Sigmoid colon (tissue), 7 donors: ENCODE measurements around the gene FAM168A. TPM values are rescaled to one million over a fixed set of nuclear protein-coding genes. Genes with fewer than 3 reads are reported as not detected.

Source experiments
- DNase-seq: peaks from one replicate; pipeline ENCODE4 v3.0.0-alpha.2; 2019
- H3K27ac ChIP-seq, 4 donors: fragments of 200-600 bp; sonication (generic); one replicate each; pipeline ENCODE4 v1.5.1; 2016 to 2019; ENCODE audit warnings: mild to moderate bottlenecking in 1 of 4
- H3K27me3 ChIP-seq, 3 donors: fragments of 200-600 bp; sonication (generic); one replicate each; pipeline ENCODE4 v1.5.1; 2019; ENCODE audit warnings: mild to moderate bottlenecking in 1 of 3
- H3K36me3 ChIP-seq, 4 donors: fragments of 200-600 bp; sonication (generic); one replicate each; pipeline ENCODE4 v1.5.1; 2016 to 2019
- H3K4me1 ChIP-seq, 4 donors: fragments of 200-600 bp; sonication (generic); one replicate each; pipeline ENCODE4 v1.5.1; 2017 to 2019
- H3K4me3 ChIP-seq, 4 donors: fragments of 200-600 bp; sonication (generic); one replicate each; pipeline ENCODE4 v1.5.1; 2017 to 2019; ENCODE audit warnings: mild to moderate bottlenecking in 2 of 4, moderate library complexity in 1 of 4
- H3K9me3 ChIP-seq, 4 donors: fragments of 200-600 bp in 3 of 4; sonication (generic) in 3 of 4; one replicate each; pipeline versions ENCODE4 v1.5.1 to v1.6.1; 2013 to 2019
- EP300 ChIP-seq, 4 donors: sonication (generic); formaldehyde crosslinking; IDR thresholded peaks; one replicate each; pipeline ENCODE4 v1.6.1; 2017; ENCODE audit warnings: antibody characterized with exemption in 4 of 4
- POLR2A ChIP-seq, 2 donors: fragments of 450-650 bp; IDR thresholded peaks; one replicate each; pipeline ENCODE4 v1.6.1; 2016; ENCODE audit warnings: antibody characterized with exemption in 2 of 2, mild to moderate bottlenecking in 2 of 2, moderate library complexity in 2 of 2
- POLR2AphosphoS5 ChIP-seq, 4 donors: sonication (generic); formaldehyde crosslinking; IDR thresholded peaks; one replicate each; pipeline ENCODE4 v1.6.1; 2017; ENCODE audit warnings: antibody characterized with exemption in 4 of 4
- WGBS, 2 donors: extraction: QIAGEN DNeasy Blood & Tissue Kit; methylation state at CpG; one replicate each; pipeline ENCODE4 v1.1.7; 2013; 5-methylcytosine and 5-hydroxymethylcytosine counted together
- intact Hi-C: fragments of 100-400 bp; cut with DNase I; formaldehyde crosslinking; loops from one replicate; pipeline ENCODE4 v1.15.1; 2023
- polyA plus RNA-seq, 3 donors: library from polyadenylated mRNA; stranded (reverse); fragments of 200-250 nt; gene quantifications; one replicate each; pipeline ENCODE4 v1.2.3, GENCODE V29; 2013
- total RNA-seq, 4 donors: library from RNA; depleted of rRNA; stranded (reverse); fragments of >200 nt; gene quantifications; one replicate each; pipeline ENCODE4 v1.1.0, GENCODE V29; 2016
- TF ChIP-seq, protein P1 (sequence below), 4 experiments: fragments of 450-650 bp in 3 of 4; fragments of 200-600 bp in 1 of 4; IDR thresholded peaks; one replicate each; pipeline ENCODE4 v1.5.1; 2016 to 2019; ENCODE audit warnings: antibody characterized with exemption in 4 of 4, mild to moderate bottlenecking in 3 of 4, moderate library complexity in 2 of 4
- donor health status: healthy with polysubstance abuse.
- donor health status: Bipolar disorder and iron deficiency.
- donor health status: healthy.

Gene FAM168A
- total and polyA plus RNA-seq, 7 donors: 3.6 to 37.7 (median 20.7) TPM

DNA sequence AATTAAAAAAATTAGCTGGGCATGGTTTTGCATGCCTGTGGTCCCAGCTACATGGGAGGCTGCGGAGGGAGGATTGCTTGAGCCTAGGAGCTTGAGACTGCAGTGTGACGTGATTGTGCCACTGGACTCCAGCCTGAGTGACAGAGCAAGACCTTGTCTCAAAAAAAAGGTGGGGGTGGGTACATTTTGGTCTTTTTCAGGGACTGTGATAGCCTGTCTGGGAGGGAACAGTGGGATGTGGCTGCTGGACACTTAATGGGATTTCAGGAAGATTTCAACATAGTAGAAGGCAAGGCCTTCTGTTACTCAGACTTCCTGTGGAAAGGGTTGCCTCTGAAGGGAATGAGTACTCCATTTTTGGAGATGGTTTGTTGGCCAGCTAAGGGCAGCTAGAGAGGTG, 181.1 kb downstream of the FAM168A start:
- intact Hi-C loops: no loop called here
- TF ChIP-seq POLR2A (IDR thresholded peaks at IDR 0.05): no peak
- TF ChIP-seq, protein P1, sequence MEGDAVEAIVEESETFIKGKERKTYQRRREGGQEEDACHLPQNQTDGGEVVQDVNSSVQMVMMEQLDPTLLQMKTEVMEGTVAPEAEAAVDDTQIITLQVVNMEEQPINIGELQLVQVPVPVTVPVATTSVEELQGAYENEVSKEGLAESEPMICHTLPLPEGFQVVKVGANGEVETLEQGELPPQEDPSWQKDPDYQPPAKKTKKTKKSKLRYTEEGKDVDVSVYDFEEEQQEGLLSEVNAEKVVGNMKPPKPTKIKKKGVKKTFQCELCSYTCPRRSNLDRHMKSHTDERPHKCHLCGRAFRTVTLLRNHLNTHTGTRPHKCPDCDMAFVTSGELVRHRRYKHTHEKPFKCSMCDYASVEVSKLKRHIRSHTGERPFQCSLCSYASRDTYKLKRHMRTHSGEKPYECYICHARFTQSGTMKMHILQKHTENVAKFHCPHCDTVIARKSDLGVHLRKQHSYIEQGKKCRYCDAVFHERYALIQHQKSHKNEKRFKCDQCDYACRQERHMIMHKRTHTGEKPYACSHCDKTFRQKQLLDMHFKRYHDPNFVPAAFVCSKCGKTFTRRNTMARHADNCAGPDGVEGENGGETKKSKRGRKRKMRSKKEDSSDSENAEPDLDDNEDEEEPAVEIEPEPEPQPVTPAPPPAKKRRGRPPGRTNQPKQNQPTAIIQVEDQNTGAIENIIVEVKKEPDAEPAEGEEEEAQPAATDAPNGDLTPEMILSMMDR (IDR thresholded peaks at IDR 0.05): no peak
- TF ChIP-seq POLR2AphosphoS5 (IDR thresholded peaks at IDR 0.05): no peak
- TF ChIP-seq EP300 (IDR thresholded peaks at IDR 0.05): no peak
- H3K27ac ChIP-seq: no peak overlapping the region
- WGBS, 2 donors: 96 to 99% methylated on average over 2 of the region's 2 CpGs
- H3K36me3 ChIP-seq: peaks cover 0 to 14% (median 6%) of the 10 kb centered on the region in 4 donors
- DNase-seq: no peak
- H3K4me3 ChIP-seq: no peak overlapping the region
- H3K9me3 ChIP-seq: no peaks in the 10 kb centered on the region
- peaks cover 0 to 21% (median 12%) of the 10 kb centered on the region in 4 donors for H3K4me1 ChIP-seq
- H3K27me3 ChIP-seq: no peaks in the 10 kb centered on the region

DNA sequence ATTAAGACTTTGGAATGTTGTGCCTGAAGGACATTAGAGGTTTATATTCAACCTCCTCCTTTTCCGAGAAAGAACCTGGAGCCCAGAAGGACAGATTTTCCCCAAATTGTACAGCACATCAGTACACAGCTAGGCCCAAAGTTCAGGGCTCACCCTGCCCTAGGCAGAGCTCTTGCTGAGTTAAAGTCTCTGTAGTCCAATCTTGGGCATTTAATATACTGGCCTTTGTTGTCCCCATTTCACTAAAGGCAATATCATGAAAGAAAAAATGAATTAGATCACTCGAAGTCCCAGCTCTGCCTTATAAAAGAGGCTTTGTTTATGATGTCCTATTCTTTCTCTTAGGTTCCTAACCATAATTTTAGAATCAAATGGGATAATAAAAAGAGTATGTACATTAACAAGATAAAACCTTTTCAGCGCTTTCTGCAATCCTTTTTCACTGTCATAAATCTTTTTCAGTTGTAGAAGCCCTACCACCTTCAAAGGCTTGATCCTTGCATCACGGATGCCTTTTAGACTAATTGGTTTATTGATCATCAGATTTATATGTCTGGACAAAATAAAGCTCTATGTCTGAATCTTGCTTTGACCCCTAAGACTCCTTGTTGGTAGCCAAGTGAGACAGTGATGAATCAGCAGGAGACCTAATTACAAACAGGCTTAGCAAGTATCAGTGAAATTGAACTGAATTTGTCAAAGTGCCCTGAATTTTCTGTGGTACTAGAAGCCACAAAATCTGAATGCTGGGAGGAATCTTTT, 181.9 kb downstream of the FAM168A start:
- no peak for TF ChIP-seq POLR2A (IDR thresholded peaks at IDR 0.05)
- TF ChIP-seq, protein P1 (IDR thresholded peaks at IDR 0.05): no peak
- TF ChIP-seq EP300 (IDR thresholded peaks at IDR 0.05): no peak
- no peak for TF ChIP-seq POLR2AphosphoS5 (IDR thresholded peaks at IDR 0.05)
- Histone ChIP-seq H3K4me3 (no peak overlapping the region), H3K36me3 (peaks cover 0 to 14% (median 6%) of the 10 kb centered on the region in 4 donors), H3K27me3 (no peaks in the 10 kb centered on the region), H3K4me1 (peaks cover 0 to 21% (median 12%) of the 10 kb centered on the region in 4 donors), H3K27ac (peak overlapping the region in 1 of 4 donors; percentile 35), H3K9me3 (no peaks in the 10 kb centered on the region)
- intact Hi-C loops: no loop called here
- 74 to 87% methylated on average over 4 of the region's 4 CpGs for WGBS, 2 donors
- no peak for DNase-seq

- 42 to 80% methylated on average over 1 of the region's 1 CpG for WGBS, 2 donors
- TF ChIP-seq POLR2A (IDR thresholded peaks at IDR 0.05): no peak
- no peak for TF ChIP-seq POLR2AphosphoS5 (IDR thresholded peaks at IDR 0.05)
- TF ChIP-seq, protein P1 (IDR thresholded peaks at IDR 0.05): no peak
- TF ChIP-seq EP300 (IDR thresholded peaks at IDR 0.05): no peak
- Histone ChIP-seq H3K27me3 (no peaks in the 10 kb centered on the region), H3K27ac (peak overlapping the region; percentile 2 to 35 (median 21)), H3K4me3 (no peak overlapping the region), H3K4me1 (peaks cover 0 to 21% (median 12%) of the 10 kb centered on the region in 4 donors), H3K9me3 (no peaks in the 10 kb centered on the region), H3K36me3 (peaks cover 0 to 15% (median 6%) of the 10 kb centered on the region in 4 donors)
- no peak for DNase-seq
- intact Hi-C loops: no loop called here
Observed at GRCh38 chr11:73414977-73415651, 182.8 kb downstream of the FAM168A start.

GRCh38 chr11:73413256-73413655, 184.7 kb downstream of the FAM168A start:
- peaks cover 0 to 21% (median 12%) of the 10 kb centered on the region in 4 donors for H3K4me1 ChIP-seq
- H3K27me3 ChIP-seq: no peaks in the 10 kb centered on the region
- 88 to 96% methylated on average over 2 of the region's 2 CpGs for WGBS, 2 donors
- TF ChIP-seq POLR2A (IDR thresholded peaks at IDR 0.05) (no peak), EP300 (IDR thresholded peaks at IDR 0.05) (no peak), POLR2AphosphoS5 (IDR thresholded peaks at IDR 0.05) (no peak)
- TF ChIP-seq, protein P1 (IDR thresholded peaks at IDR 0.05): no peak
- H3K36me3 ChIP-seq: peaks cover 0 to 20% (median 4%) of the 10 kb centered on the region in 4 donors
- no peak overlapping the region for H3K4me3 ChIP-seq
- no peaks in the 10 kb centered on the region for H3K9me3 ChIP-seq
- no peak overlapping the region for H3K27ac ChIP-seq
- DNase-seq: no peak
- intact Hi-C loops: no loop called here
